Stromal cell of bone marrow (primary cell): ENCODE results near the gene SARM1.

Experiments
- DNase-seq: peaks from one replicate; pipeline ENCODE4 v3.0.0-alpha.2; 2012; ENCODE audit warnings: low read depth

SARM1 gene

DNA sequence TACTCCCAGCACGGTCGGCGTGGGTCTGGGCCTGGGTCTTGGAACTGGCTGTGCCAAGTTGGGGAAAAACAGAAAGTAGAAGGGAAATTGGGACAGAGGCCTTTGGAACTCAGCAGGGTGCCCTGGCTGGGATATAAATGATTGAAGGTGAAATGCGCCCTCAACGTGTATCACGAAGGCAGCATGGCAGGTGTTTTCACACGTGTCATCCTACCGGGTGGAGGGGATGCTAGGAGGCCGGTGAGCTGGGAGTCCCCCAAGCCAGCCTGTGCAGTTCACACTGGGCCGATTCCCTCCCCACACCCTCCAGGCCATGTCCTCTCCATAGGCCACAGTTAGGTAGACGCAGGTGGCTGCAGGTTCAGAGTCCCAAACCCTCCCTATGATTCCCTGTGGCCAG, 30.0 kb upstream of the SARM1 start:
- no peak for DNase-seq

GRCh38 chr17:28342313-28342712, 29.2 kb upstream of the SARM1 start:
- no peak for DNase-seq

DNA sequence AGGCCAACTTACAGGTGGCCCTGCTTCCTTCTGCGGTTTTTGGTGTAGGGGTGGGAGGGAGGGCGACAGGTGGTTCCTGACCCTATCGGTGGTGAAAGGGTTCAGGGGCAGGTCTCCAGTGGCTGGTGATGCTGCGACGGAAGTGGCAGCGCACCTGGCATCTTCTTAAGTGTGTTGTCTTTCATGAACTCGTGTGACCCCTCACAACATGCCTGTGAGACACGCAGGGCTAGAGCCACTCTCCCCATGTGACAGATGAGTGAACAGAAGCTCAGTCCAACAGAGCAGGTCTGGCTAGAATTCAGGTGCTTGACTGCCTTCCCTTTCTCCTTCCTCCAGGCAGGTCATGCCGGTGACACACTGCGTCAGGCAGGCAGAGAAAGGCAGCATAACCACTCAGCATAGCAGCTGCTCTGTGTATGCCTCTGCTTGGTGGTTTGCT, 28.0 kb upstream of the SARM1 start:
- DNase-seq: no peak

DNA sequence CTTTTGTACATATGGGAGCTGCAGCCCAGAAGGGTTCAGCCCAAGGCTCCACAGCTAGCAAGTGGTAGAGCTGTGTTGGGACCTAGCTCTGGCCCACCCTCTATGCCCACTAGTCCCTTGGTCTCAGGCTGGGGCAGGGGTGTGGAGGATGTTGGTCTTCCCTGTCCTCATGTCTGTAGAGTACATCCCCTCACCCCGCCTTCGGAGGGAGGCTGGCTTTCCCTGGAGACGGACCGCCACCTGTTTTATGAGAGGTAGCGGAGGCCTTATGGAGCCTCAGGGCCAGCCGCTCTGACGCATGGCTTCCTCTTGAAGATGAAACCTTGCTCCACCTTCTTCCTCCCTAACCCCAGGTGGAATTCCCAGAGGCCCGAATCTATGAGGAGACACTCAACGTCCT, 27.5 kb upstream of the SARM1 start:
- no peak for DNase-seq

- no peak for DNase-seq
Observed at GRCh38 chr17:28344435-28344901, 27.0 kb upstream of the SARM1 start.

- no peak for DNase-seq
Observed at GRCh38 chr17:28345419-28346198, 25.9 kb upstream of the SARM1 start.

- no peak for DNase-seq
Observed at GRCh38 chr17:28346199-28346580, 25.3 kb upstream of the SARM1 start.

DNA sequence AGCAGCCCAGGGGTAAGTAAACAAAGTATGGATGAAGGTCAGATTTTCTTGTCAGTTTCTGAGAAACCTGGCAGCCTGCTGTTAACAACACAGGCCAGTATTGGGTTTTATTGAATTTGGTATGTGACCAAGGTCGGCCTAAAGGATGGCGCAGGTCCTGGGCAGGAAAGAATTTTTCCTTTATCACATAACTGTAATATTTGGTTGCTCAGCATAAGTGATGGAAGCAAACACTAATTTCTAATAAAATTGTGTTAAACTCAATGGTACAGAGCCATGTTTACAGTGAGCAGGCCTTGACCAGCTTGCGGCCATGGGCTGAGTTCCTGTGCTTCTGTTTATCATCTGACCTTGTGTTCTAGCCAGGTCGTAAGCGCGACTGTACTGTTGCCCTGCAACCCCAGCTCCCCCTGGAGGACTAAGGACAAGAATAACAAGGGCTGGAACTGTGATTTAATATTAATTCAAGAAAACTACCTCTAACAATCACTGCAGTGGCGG, 24.7 kb upstream of the SARM1 start:
- no peak for DNase-seq

DNA sequence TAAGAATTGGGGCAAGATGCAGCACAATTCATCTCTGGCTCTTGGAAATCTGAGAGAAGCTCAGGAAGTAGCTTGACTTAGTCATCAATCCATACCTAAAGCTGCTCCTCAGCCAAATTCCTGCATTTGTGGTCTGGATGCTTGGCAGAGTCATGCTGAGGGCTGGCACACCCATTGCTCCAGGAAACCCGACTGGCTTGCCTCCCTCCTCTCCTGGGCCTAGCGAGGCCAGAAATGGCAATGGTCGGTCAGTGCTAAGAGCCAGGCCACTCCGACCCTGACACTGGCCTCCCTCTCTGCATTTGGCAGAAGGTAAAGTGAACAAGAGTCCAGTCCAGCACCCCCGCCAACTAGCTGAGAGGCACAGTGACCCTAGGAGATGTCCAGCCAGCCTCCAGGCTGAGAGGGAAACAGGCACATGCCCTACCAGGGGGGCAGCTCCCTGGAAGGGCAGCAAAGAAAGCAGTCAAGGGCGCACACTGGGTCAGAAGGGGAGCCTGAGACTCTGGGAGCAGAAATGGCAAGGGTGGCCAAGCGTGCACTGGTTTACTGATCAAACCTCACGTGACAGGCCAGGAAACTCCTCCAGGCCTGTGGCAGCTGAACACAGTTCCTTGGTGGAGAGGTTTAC, 24.1 kb upstream of the SARM1 start:
- DNase-seq: peak; percentile 79

GRCh38 chr17:28348979-28349378, 22.5 kb upstream of the SARM1 start:
- DNase-seq: no peak

DNA sequence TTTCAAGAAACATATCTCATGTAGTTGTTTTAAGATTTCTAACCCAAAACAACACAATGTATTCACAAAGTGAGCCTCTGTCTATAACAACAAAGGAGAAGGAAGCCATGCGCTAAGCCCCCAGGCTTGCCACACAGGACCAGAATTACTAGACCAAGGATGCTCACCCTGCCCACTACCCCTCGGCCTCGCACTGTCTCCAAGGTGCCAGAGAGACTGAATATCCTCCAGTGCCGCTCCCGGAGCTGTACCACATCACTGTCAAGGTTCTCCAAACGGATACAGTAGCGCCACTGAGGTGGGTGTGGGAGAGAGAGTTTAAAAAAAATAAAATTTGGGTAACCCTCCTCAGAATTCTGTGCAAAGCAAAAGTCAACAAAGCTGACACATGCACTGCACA, 21.2 kb upstream of the SARM1 start:
- no peak for DNase-seq

DNA sequence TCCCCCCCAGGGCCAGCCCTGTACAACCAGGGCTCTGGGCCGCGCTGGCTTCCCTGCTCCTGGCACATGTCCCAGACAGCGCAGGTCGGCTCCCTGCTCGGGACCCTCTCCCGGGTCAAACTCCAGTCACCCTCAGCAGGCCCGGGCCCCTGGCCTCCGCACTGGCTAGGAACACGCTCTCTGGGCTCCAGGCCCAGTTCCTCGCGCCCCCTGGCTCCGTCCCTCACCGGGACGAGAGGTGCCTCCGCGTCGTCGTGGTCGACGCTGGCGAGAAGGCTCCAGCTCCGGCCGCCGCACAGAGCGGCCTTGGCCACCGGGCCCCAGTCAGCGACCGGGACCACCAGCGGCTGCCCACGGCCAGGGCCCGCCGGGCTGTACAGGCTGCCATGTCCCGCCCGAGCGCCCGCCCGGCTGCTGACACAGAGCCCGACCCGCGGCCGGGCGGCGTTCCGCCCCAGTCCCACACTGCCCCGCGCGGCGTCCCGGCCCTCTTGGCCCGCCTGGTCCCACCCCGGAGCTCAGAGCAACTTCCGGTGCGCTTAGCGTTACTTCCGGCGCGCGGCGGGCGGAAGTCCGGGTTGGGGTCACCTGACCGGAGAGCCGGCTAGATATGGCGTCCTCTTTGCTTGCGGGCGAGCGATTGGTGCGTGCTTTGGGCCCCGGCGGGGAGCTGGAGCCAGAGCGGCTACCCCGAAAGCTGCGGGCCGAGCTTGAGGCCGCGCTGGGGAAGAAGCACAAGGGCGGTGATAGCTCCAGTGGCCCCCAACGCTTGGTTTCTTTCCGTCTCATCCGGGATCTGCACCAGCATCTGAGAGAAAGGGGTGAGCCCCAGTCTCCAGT, 14.2 kb upstream of the SARM1 start, which contains the start of gene POLDIP2:
TSS of gene POLDIP2 (minus strand) at position 467 of the 840 bp plus-strand sequence. CDS start at position 388, 79 bp downstream.
- DNase-seq: peak; percentile 92

- DNase-seq: no peak
Observed at GRCh38 chr17:28357901-28358197, 13.6 kb upstream of the SARM1 start.

- DNase-seq: no peak
Observed at GRCh38 chr17:28363186-28363585, 8.3 kb upstream of the SARM1 start.

GRCh38 chr17:28363776-28364650, 7.5 kb upstream of the SARM1 start:
- no peak for DNase-seq

GRCh38 chr17:28364665-28365363, 6.7 kb upstream of the SARM1 start, which contains the start of gene SEBOX:
TSS of gene SEBOX (minus strand) at chr17:28365199. CDS start at chr17:28365151, 48 bp downstream.
- no peak for DNase-seq

DNA sequence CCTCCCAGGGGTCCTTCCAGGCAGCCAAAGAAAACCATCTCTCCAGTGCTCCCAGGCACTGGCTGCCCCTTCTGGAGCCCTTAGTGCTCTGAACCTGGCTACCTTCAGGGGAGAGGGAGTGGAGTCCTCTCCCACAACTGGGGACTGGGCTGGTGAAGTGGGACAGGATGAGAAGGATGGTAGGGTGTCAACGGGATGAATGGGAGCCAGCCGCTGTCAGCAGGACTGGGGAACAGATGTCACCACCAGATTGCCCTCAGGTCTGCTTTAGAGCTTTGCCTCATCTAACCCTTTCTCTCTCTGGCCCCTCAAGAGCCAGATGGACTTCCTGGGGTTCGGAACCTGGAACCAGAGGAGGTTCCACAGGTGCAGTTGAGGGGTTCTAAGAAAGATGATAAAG, 6.0 kb upstream of the SARM1 start:
- DNase-seq: no peak

- DNase-seq: no peak
Observed at GRCh38 chr17:28366605-28367004, 4.9 kb upstream of the SARM1 start.

- no peak for DNase-seq
Observed at GRCh38 chr17:28367641-28368305, 3.7 kb upstream of the SARM1 start.

- no peak for DNase-seq
Observed at GRCh38 chr17:28368306-28368831, 3.1 kb upstream of the SARM1 start.
